ELF-1 (cell line): ENCODE measurements around the gene AK4.
"Not testable (repeated sequence)": the region's sequence is repeated elsewhere in the genome, so short reads cannot be mapped to it uniquely, and the experiment has no call there.

Experiments used
- DNase-seq: peaks from one replicate; pipeline ENCODE4 v3.0.0-alpha.2; 2016; ENCODE audit warnings: low read depth, low spot score

The AK4 gene

GRCh38 chr1:65150583-65151263, 2.7 kb downstream of the AK4 start:
- DNase-seq = peak; percentile 8

- no peak for DNase-seq
Observed at GRCh38 chr1:65151641-65152040, 3.6 kb downstream of the AK4 start.

- DNase-seq = peak; percentile 8
Observed at GRCh38 chr1:65153635-65154034, 5.6 kb downstream of the AK4 start.

GRCh38 chr1:65156910-65157545, 9.0 kb downstream of the AK4 start:
- no peak for DNase-seq

DNA sequence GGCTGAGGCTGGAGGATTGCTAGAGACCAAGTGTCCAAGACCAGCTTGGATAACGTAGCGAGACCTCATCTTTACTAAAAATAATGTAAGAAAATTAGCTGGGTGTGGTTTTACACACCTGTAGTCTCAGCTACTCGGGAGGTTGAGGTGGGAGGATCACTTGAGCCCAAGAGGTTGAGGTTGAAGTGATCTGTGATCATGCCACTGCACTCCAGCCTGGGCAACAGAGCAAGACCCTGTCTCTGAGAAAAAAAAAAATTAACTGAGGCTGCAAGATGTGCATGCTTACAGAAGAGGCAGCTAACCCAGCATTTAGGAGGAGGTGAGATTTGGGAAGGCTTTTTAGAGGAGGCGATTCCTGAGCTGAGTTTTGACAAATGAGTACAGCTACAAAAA, 9.5 kb downstream of the AK4 start:
- no peak for DNase-seq

DNA sequence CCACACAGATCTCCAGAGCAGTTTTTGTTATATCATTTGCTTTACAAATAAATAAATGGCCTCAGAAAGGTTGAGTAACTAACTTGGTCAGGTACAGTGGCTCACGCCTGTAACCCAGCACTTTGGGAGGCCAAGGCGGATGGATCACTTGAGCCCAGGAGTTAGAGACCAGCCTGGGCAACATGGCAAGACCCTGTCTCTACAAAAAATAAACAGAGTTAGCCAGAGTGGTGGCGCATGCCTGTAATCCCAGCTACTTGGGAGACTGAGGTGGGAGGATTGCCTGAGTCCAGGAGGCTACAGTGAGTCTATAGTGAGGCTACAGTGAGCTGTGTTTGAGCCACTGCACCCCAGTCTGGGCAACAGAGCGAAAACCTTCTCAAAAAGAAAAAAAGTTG, 11.3 kb downstream of the AK4 start:
- not testable (repeated sequence) for DNase-seq

- DNase-seq = no peak
Observed at GRCh38 chr1:65159801-65160523, 12.0 kb downstream of the AK4 start.

DNA sequence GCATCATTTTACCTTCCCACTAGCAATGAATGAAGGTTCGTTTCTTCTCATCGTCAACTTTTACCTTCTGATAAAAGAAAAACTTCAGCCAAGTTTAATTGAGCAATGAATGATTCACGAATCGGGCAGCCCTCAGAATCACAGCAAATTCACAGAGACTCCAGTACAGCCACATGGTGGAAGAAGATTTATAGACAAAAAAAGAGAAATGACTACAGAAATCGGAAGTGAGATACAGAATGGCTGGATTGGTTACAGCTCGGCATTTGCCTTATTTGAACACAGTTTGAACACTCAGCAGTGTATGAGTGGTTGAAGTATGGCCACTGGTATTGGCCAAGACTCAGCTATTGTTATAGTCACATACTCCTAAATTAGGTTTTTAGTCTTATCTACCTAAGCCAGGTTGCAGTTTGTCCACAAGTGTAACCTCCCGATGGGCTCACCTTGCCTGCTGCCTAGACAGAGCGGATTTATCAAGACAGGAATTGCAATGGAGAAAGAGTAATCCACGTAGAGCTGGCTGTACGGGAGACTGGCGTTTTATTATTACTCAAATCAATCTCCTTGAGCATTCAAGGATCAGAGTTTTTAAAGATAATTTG, 15.3 kb downstream of the AK4 start:
- no peak for DNase-seq

GRCh38 chr1:65164101-65164500, 16.1 kb downstream of the AK4 start:
- DNase-seq = not testable (repeated sequence)

DNA sequence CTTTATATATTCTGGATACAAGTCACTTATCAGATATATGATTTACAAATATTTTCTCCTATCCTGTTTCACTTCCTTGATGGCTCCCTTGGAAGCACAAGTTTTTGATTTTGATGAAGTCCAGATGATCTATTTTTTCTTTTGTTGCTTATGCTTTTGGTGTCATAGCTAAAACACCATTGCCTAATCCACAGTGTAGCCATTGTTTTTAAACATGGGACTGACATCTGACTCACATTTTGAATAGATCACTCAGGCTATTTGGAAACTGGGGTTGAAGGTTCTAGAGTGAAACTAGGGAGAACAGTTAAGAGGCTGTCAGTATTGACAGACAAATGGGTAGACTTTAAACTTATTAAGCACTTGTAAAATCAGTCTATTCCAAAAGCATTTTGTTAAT, 16.6 kb downstream of the AK4 start:
- DNase-seq = no peak

DNA sequence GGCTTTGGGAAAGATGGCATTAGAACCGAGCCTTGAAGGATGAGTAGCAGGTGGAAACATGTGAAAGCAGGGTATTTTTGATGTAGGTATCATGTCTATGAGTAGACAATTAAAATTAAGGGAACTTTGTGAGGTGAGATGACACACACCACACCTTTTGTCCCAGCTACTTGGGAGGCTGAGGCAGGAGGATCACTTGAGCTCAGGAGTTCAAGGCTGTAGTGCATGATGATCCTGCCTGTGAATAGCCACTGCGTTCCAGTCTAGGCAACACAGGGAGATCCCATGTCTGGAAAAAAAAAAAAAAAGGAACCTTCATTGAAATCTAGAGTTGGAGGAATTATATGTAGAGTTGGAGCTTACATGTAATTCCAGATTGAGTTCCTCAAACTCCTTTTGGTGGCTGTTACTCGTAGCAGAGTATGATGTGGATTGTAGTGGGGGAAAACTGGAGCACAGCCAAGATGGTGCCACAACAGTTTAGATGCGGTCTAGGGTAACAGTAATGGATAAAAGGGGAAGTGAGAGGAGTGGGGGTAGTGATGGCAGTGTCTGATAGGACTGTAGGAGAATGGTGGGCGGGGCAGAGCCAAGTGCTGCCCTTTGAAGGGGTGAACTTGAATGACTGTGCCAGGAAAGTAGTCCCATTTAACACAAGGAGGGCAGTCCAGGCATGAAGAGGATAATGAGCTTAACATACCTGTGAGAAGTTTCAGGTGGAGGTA, 17.4 kb downstream of the AK4 start:
- peak; percentile 33 for DNase-seq

DNA sequence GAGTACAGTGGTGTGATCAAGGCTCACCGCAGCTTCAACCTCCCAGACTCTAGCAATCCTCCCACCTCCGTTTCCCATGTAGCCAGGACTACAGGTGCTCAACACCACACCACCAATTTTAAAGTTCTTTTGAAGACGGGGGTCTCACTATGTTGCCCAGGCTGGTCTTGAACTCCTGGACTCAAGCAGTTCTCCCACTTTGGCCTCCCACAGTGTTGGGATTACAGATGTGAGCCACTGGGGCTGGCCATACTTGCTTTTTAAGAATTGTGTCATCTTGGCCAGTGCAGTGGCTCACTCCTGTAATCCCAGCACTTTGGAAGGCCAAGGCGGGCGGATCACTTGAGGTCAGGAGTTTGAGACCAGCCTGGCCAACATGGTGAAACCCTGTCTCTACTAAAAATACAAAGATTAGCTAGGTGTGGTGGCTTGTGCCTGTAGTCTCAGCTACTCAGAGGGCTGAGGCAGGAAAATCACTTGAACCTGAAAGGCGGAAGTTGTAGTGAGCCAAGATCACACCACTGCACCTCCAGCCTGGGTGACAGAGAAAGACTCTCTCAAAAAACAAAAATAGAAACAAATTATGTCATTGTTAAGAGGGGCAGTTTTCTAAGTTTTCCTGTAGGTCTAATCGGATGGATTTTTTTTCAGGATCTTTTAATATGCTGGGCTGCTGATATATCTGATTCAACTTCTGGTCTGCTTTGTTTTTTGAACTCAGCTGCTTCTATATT, 18.7 kb downstream of the AK4 start:
- DNase-seq = no peak

- DNase-seq = no peak
Observed at GRCh38 chr1:65167586-65168242, 19.7 kb downstream of the AK4 start.

DNA sequence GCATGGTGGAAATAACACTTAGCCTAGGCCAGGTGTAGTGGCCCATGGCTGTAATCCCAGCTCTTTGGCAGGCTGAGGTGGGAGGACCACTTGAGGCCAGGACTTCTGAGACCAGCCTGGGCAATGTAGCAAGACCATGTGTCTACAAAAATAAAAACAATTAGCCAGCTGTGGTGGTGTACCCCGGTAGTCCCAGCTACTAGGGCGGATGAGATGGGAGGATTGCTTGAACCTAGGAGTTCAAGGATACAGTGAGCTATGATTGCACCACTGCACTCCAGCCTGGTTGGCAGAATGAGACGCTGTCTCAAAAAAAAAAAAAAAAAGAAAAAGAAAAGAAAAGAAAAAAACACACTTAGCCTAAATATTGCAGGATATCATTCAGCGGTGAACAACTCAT, 20.9 kb downstream of the AK4 start:
- no peak for DNase-seq

- peak; percentile 19 for DNase-seq
Observed at GRCh38 chr1:65170511-65171142, 22.6 kb downstream of the AK4 start.

- no peak for DNase-seq
Observed at GRCh38 chr1:65172936-65173690, 25.1 kb downstream of the AK4 start.

- DNase-seq = peak; percentile 26
Observed at GRCh38 chr1:65174585-65174984, 26.6 kb downstream of the AK4 start.

DNA sequence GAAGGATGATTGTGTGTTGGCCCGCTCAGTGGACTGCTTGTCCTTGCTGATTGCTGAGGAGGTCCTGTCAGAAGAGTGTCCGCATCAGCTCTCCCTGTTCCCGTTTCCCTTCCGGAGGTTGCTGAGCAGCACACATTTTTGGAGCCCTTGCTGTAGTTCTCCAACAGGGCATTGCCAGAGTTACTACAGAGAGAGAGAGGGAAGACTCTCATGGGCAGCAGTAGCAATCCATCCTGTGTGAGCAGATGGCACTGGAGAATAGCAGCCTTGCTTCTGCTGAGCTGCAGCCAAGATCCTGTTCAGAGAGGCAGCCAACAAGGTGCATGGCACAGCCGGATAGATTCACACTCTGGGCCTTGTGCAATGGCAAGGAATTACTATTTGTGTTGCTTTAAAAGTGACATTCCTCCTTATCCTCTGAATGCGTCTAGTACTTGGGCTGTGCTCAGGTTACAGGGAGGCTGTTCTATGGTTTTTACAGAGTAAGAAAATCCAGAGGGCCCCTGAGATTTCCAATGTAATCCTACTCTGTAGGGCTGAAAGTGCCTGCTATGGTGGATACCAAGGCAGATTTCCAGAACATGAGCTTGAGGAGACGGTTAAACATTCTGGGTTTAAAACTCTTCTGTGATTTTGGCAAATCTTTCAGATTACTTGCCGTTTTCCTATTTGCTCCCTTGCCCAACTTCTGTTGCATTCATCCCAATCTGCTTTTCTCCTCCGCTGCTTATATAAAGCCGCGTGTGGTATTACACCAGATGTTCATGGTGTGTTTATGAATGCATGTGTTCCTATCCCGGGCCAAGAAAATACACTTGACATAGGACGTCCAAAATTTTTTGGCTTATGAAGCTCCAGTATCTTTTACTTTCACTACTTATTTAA, 27.4 kb downstream of the AK4 start:
- DNase-seq = no peak
